ENCODE data around the gene NEDD4L. TPM values are rescaled to one million over a fixed set of nuclear protein-coding genes. Genes with fewer than 3 reads are reported as not detected.

NEDD4L gene
- total and polyA plus RNA-seq, 4 donors: 40.2 to 308 (median 148) TPM

DNA sequence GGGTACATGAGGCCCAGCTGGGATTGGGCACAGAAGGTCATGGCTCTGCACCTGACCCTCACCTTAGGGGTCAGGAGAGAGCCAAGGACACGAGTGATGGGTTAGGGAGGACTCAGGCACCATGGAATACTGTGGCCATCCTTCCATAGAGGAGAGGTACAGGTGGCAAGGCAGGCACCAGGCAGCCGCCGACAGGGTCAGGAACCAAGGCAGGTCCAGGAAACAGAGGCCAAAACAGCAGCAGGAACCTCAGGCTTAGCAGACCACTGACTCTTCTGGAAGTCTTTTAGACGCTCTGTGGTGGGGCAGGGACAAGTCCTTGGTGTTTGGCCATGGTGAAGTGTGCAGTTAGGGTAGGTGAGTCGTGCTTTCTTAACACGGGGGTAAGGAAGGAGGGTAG, 128.0 kb downstream of the NEDD4L start:
- 92 to 94% methylated on average over 6 of the region's 6 CpGs for WGBS, 2 donors
- ATAC-seq (ENCODE audit: insufficient read depth, low FRiP score): no peak
- Histone ChIP-seq H3K36me3 (ENCODE audit: control insufficient read depth in 4 of 4, insufficient read depth in 4 of 4, low read length in 4 of 4) (peaks cover 0 to 10% (median 2%) of the 10 kb centered on the region in 4 donors), H3K9ac (ENCODE audit: insufficient read depth in 1 of 2, low read length in 2 of 2) (no peak overlapping the region), H3K9me3 (ENCODE audit: control insufficient read depth in 4 of 4, insufficient read depth in 3 of 4, low read length in 3 of 4) (no peaks in the 10 kb centered on the region), H3K27me3 (ENCODE audit: control insufficient read depth in 3 of 3, insufficient read depth in 3 of 3, low read length in 2 of 3) (no peaks in the 10 kb centered on the region), H3K4me1 (ENCODE audit: control insufficient read depth in 5 of 5, insufficient read depth in 5 of 5, low read length in 5 of 5) (peaks cover 0 to 39% (median 6%) of the 10 kb centered on the region in 5 donors), H3K27ac (ENCODE audit: low read depth in 1 of 2, low read length in 1 of 2) (no peak overlapping the region), H3K4me3 (no peak overlapping the region)
- DNase-seq: no peak
- TF ChIP-seq, protein P1, sequence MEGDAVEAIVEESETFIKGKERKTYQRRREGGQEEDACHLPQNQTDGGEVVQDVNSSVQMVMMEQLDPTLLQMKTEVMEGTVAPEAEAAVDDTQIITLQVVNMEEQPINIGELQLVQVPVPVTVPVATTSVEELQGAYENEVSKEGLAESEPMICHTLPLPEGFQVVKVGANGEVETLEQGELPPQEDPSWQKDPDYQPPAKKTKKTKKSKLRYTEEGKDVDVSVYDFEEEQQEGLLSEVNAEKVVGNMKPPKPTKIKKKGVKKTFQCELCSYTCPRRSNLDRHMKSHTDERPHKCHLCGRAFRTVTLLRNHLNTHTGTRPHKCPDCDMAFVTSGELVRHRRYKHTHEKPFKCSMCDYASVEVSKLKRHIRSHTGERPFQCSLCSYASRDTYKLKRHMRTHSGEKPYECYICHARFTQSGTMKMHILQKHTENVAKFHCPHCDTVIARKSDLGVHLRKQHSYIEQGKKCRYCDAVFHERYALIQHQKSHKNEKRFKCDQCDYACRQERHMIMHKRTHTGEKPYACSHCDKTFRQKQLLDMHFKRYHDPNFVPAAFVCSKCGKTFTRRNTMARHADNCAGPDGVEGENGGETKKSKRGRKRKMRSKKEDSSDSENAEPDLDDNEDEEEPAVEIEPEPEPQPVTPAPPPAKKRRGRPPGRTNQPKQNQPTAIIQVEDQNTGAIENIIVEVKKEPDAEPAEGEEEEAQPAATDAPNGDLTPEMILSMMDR (IDR thresholded peaks at IDR 0.05; ENCODE audit: control extremely low read depth, extremely low read depth): no peak

DNA sequence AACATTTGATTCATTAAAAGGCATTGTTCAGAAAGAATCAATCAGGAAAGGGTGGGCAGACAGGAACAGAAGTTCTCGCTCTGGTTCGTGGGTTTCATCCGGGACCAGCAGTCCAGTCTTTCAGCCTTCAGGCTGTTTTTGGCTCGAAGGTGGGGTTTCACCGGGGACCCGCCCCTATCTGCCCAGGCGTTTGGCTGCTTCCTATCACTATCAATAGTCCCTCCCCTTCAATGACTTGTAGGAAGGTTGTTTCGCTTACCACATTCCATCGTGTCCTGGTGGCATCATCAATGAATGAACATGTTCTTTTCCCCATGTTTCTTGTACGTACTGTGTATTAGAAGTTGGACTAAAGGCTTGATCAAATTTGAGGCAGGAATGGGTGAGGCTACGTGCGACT, 130.3 kb downstream of the NEDD4L start:
- 83% methylated on average over 12 of the region's 12 CpGs for WGBS, 2 donors
- H3K36me3 ChIP-seq (ENCODE audit: control insufficient read depth in 4 of 4, insufficient read depth in 4 of 4, low read length in 4 of 4): peaks cover 0 to 8% (median 2%) of the 10 kb centered on the region in 4 donors
- H3K9ac ChIP-seq (ENCODE audit: insufficient read depth in 1 of 2, low read length in 2 of 2): no peak overlapping the region
- no peaks in the 10 kb centered on the region for H3K27me3 ChIP-seq (ENCODE audit: control insufficient read depth in 3 of 3, insufficient read depth in 3 of 3, low read length in 2 of 3)
- ATAC-seq (ENCODE audit: insufficient read depth, low FRiP score) (no peak), DNase-seq (no peak)
- peaks cover 0 to 54% (median 24%) of the 10 kb centered on the region in 5 donors for H3K4me1 ChIP-seq (ENCODE audit: control insufficient read depth in 5 of 5, insufficient read depth in 5 of 5, low read length in 5 of 5)
- H3K27ac ChIP-seq (ENCODE audit: low read depth in 1 of 2, low read length in 1 of 2): no peak overlapping the region
- no peaks in the 10 kb centered on the region for H3K9me3 ChIP-seq (ENCODE audit: control insufficient read depth in 4 of 4, insufficient read depth in 3 of 4, low read length in 3 of 4)
- no peak overlapping the region for H3K4me3 ChIP-seq
- TF ChIP-seq, protein P1 (IDR thresholded peaks at IDR 0.05; ENCODE audit: control extremely low read depth, extremely low read depth): no peak

DNA sequence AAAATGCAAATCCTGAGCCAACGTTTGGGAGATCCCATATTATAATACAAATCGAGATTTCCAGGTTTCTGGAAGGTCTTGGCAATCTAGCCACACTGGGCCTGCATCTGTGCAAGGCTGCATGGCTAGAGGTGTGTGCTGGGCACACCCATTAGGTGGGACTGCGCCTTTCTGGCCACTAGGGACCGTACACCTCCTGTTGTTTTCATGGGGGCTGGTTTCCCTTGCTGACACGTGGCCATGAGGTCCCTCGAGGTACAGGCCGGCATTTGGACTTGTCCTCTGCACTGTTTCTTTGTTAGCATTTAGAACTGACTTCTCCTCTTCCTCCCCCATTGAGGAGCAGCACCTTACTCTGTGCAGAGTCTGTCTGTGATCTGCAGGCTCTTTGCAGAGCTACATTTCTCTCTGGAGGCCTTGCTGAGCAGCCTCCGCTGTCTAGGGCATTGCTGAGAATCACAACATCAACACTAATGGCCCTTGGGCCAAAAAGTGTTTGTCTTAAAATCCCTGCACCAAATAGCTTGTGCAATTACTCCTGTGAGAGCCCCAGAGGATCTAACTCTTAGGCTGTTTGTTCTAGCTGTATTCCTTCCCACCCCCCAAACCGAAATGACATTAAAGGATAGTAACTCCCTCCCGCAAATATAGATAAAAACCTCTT, 131.2 kb downstream of the NEDD4L start:
- H3K27ac ChIP-seq (ENCODE audit: low read depth in 1 of 2, low read length in 1 of 2): no peak overlapping the region
- no peaks in the 10 kb centered on the region for H3K27me3 ChIP-seq (ENCODE audit: control insufficient read depth in 3 of 3, insufficient read depth in 3 of 3, low read length in 2 of 3)

More for the DNA sequence above, 131.2 kb downstream of the NEDD4L start:
- no peak overlapping the region for H3K9ac ChIP-seq (ENCODE audit: insufficient read depth in 1 of 2, low read length in 2 of 2)
- H3K9me3 ChIP-seq (ENCODE audit: control insufficient read depth in 4 of 4, insufficient read depth in 3 of 4, low read length in 3 of 4): no peaks in the 10 kb centered on the region
- peaks cover 0 to 8% (median under 1%) of the 10 kb centered on the region in 4 donors for H3K36me3 ChIP-seq (ENCODE audit: control insufficient read depth in 4 of 4, insufficient read depth in 4 of 4, low read length in 4 of 4)
- 70 to 78% methylated on average over 10 of the region's 10 CpGs for WGBS, 2 donors
- DNase-seq (no peak), ATAC-seq (ENCODE audit: insufficient read depth, low FRiP score) (no peak)
- peaks cover 0 to 47% (median 28%) of the 10 kb centered on the region in 5 donors for H3K4me1 ChIP-seq (ENCODE audit: control insufficient read depth in 5 of 5, insufficient read depth in 5 of 5, low read length in 5 of 5)
- TF ChIP-seq, protein P1 (IDR thresholded peaks at IDR 0.05; ENCODE audit: control extremely low read depth, extremely low read depth): no peak
- H3K4me3 ChIP-seq: no peak overlapping the region

Measured in lung (tissue), 12 donors.